Lung (tissue), 12 donors: ENCODE data around the gene TRIM66. TPM values are rescaled to one million over a fixed set of nuclear protein-coding genes. Genes with fewer than 3 reads are reported as not detected.
"Not testable (repeated sequence)": the region's sequence is repeated elsewhere in the genome, so short reads cannot be mapped to it uniquely, and the experiment has no call there.

Experiments used
- ATAC-seq: fragments of 200-7000 bp; cut with Tn5 transposase; one replicate; pipeline ENCODE4 v1.9.1; 2020; ENCODE audit warnings: moderate number of reproducible peaks; ENCODE audit not compliant: insufficient read depth, low FRiP score
- DNase-seq, 3 donors: peaks; one replicate each; pipeline ENCODE4 v3.0.0-alpha.2; 2013 to 2017
- H3K27ac ChIP-seq, 2 donors: one replicate each; pipeline ENCODE4 v1.5.1; 2013; ENCODE audit warnings: mild to moderate bottlenecking in 2 of 2, moderate library complexity in 2 of 2, control low read depth in 1 of 2, inconsistent platforms in 1 of 2, low read depth in 1 of 2, low read length in 1 of 2
- H3K27me3 ChIP-seq, 3 donors: one replicate each; pipeline ENCODE4 v1.5.1; 2013; ENCODE audit warnings: low read length in 2 of 3; ENCODE audit not compliant: control insufficient read depth in 3 of 3, insufficient read depth in 3 of 3
- H3K36me3 ChIP-seq, 4 donors: one replicate each; pipeline ENCODE4 v1.5.1; 2013; ENCODE audit warnings: low read length in 4 of 4, mild to moderate bottlenecking in 1 of 4, moderate library complexity in 1 of 4; ENCODE audit not compliant: control insufficient read depth in 4 of 4, insufficient read depth in 4 of 4
- H3K4me1 ChIP-seq, 5 donors: one replicate each; pipeline ENCODE4 v1.5.1; 2013; ENCODE audit warnings: low read length in 5 of 5, mild to moderate bottlenecking in 2 of 5, moderate library complexity in 1 of 5; ENCODE audit not compliant: control insufficient read depth in 5 of 5, insufficient read depth in 5 of 5
- H3K4me3 ChIP-seq: one replicate; pipeline ENCODE4 v1.5.1; 2013; ENCODE audit warnings: mild to moderate bottlenecking, control low read depth, moderate library complexity
- H3K9ac ChIP-seq, 2 donors: one replicate each; pipeline ENCODE4 v1.5.1; 2013; ENCODE audit warnings: low read length in 2 of 2, control low read depth in 1 of 2; ENCODE audit not compliant: insufficient read depth in 1 of 2
- H3K9me3 ChIP-seq, 4 donors: one replicate each; pipeline ENCODE4 v1.5.1; 2013; ENCODE audit warnings: low read length in 3 of 4, mild to moderate bottlenecking in 1 of 4, moderate library complexity in 1 of 4; ENCODE audit not compliant: control insufficient read depth in 4 of 4, insufficient read depth in 3 of 4
- CTCF ChIP-seq: IDR thresholded peaks from 2 replicates; pipeline ENCODE4 v1.5.1; 2012; ENCODE audit warnings: mild to moderate bottlenecking; ENCODE audit errors: control extremely low read depth, extremely low read depth
- WGBS, 2 donors: extraction: QIAGEN DNeasy Blood & Tissue Kit; methylation state at CpG; one replicate each; pipeline ENCODE4 v1.1.7; 2013; 5-methylcytosine and 5-hydroxymethylcytosine counted together
- polyA plus RNA-seq, 2 donors: library from polyadenylated mRNA; stranded (reverse); fragments of 200-250 nt; gene quantifications; one replicate each; pipeline ENCODE4 v1.2.1, GENCODE V29; 2013
- total RNA-seq, 2 donors: library from RNA; depleted of rRNA in 1 of 2; stranded (reverse); fragments of >200 nt in 1 of 2; gene quantifications; one replicate each; pipeline ENCODE4 v1.2.1, GENCODE V29; 2014 to 2021
- donor health status: control.
- donor health status: control.
- donor health status: Bipolar disorder and iron deficiency.
- donor health status: healthy.
- donor health status: DM: yes; HTN: yes; CAD: no.

The TRIM66 gene
- total and polyA plus RNA-seq, 4 donors = 2.0 to 23.9 (median 11.3) TPM

GRCh38 chr11:8672346-8672745 lies 10.1 kb downstream of the TRIM66 start:
- ATAC-seq = no peak

GRCh38 chr11:8671651-8672062 lies 10.8 kb downstream of the TRIM66 start:
- Histone ChIP-seq H3K36me3 (peaks cover 0 to 15% (median 2%) of the 10 kb centered on the region in 4 donors), H3K4me3 (no peak overlapping the region), H3K4me1 (peaks cover 0 to 12% (median 4%) of the 10 kb centered on the region in 5 donors), H3K27ac (peak overlapping the region; percentile 38 to 40), H3K9me3 (no peaks in the 10 kb centered on the region), H3K9ac (peak overlapping the region in 1 of 2 donors; percentile 57), H3K27me3 (no peaks in the 10 kb centered on the region)
- no peak for TF ChIP-seq CTCF
- WGBS, 2 donors = 0% methylated on average over 1 of the region's 1 CpG
- peak in 2 of 3 donors; percentile 30 to 57 for DNase-seq
- ATAC-seq = no peak

More at GRCh38 chr11:8672346-8672745, 10.1 kb downstream of the TRIM66 start:
- Histone ChIP-seq H3K4me3 (no peak overlapping the region), H3K4me1 (peaks cover 0 to 12% (median 4%) of the 10 kb centered on the region in 5 donors), H3K9ac (no peak overlapping the region), H3K27me3 (no peaks in the 10 kb centered on the region), H3K36me3 (peaks cover 0 to 15% (median 2%) of the 10 kb centered on the region in 4 donors), H3K9me3 (no peaks in the 10 kb centered on the region), H3K27ac (peak overlapping the region in 1 of 2 donors; percentile 38)
- 97 to 99% methylated on average over 2 of the region's 2 CpGs for WGBS, 2 donors
- no peak for DNase-seq
- no peak for TF ChIP-seq CTCF

GRCh38 chr11:8671193-8671612 lies 11.3 kb downstream of the TRIM66 start:
- H3K4me3 ChIP-seq = no peak overlapping the region
- H3K4me1 ChIP-seq = peaks cover 0 to 12% (median 4%) of the 10 kb centered on the region in 5 donors
- peaks cover 0 to 14% (median 2%) of the 10 kb centered on the region in 4 donors for H3K36me3 ChIP-seq
- H3K27me3 ChIP-seq = no peaks in the 10 kb centered on the region
- 51 to 85% methylated on average over 4 of the region's 4 CpGs for WGBS, 2 donors
- TF ChIP-seq CTCF = no peak
- H3K9ac ChIP-seq = peak overlapping the region in 1 of 2 donors; percentile 57
- H3K27ac ChIP-seq = peak overlapping the region in 1 of 2 donors; percentile 70
- ATAC-seq (peak; percentile 79), DNase-seq (peak; percentile 47 to 74 (median 68))
- H3K9me3 ChIP-seq = no peaks in the 10 kb centered on the region

GRCh38 chr11:8670081-8670480 lies 12.4 kb downstream of the TRIM66 start:
- H3K27ac ChIP-seq, H3K9ac ChIP-seq, H3K4me3 ChIP-seq, H3K9me3 ChIP-seq, H3K27me3 ChIP-seq, ATAC-seq, DNase-seq: not testable (repeated sequence)
- H3K4me1 ChIP-seq = peaks cover 0 to 12% (median 4%) of the 10 kb centered on the region in 5 donors
- peaks cover 0 to 14% (median 2%) of the 10 kb centered on the region in 4 donors for H3K36me3 ChIP-seq
- 98 to 99% methylated on average over 6 of the region's 6 CpGs for WGBS, 2 donors
